Stomach (tissue), 9 donors: ENCODE data around the gene ACSL3. TPM values are rescaled to one million over a fixed set of nuclear protein-coding genes. Genes with fewer than 3 reads are reported as not detected.

ENCODE experiments used
- DNase-seq, 2 donors: peaks; one replicate each; pipeline versions ENCODE4 v3.0.0 to v3.0.0-alpha.2; 2013 to 2019
- H3K27ac ChIP-seq, 5 donors: fragments of 200-600 bp in 4 of 5; sonication (generic) in 4 of 5; one replicate each; pipeline ENCODE4 v1.5.1; 2013 to 2019; ENCODE audit warnings: mild to moderate bottlenecking in 1 of 5, moderate library complexity in 1 of 5
- H3K27me3 ChIP-seq, 3 donors: fragments of 200-600 bp; sonication (generic); one replicate each; pipeline ENCODE4 v1.5.1; 2017 to 2019; ENCODE audit warnings: mixed run types in 1 of 3
- H3K36me3 ChIP-seq, 4 donors: fragments of 200-600 bp; sonication (generic); 1 replicate in 3 of 4; 2 replicates in 1 of 4; pipeline ENCODE4 v1.5.1; 2016 to 2019
- H3K4me1 ChIP-seq, 4 donors: fragments of 200-600 bp; sonication (generic); one replicate each; pipeline ENCODE4 v1.5.1; 2016 to 2019
- H3K4me3 ChIP-seq, 4 donors: fragments of 200-600 bp; sonication (generic) in 3 of 4; one replicate each; pipeline ENCODE4 v1.5.1; 2016 to 2019; ENCODE audit warnings: mild to moderate bottlenecking in 1 of 4
- H3K9me3 ChIP-seq, 4 donors: fragments of 200-600 bp; sonication (generic); one replicate each; pipeline ENCODE4 v1.5.1; 2016 to 2019
- CTCF ChIP-seq, 7 experiments: fragments of 450-650 bp in 4 of 7; fragments of 200-600 bp in 3 of 7; sonication (generic) in 3 of 7; IDR thresholded peaks; one replicate each; pipeline ENCODE4 v1.5.1; 2016 to 2019; ENCODE audit warnings: antibody characterized with exemption in 7 of 7, control low read depth in 2 of 7, mild to moderate bottlenecking in 1 of 7
- EP300 ChIP-seq: sonication (generic); formaldehyde crosslinking; IDR thresholded peaks from one replicate; pipeline ENCODE4 v1.6.1; 2017; ENCODE audit warnings: antibody characterized with exemption
- POLR2A ChIP-seq, 4 donors: fragments of 450-650 bp; IDR thresholded peaks; one replicate each; pipeline ENCODE4 v1.6.1; 2016; ENCODE audit warnings: antibody characterized with exemption in 4 of 4, control low read depth in 2 of 4, mild to moderate bottlenecking in 1 of 4, moderate library complexity in 1 of 4
- POLR2AphosphoS5 ChIP-seq, 3 donors: sonication (generic); formaldehyde crosslinking; IDR thresholded peaks; one replicate each; pipeline ENCODE4 v1.6.1; 2016; ENCODE audit warnings: antibody characterized with exemption in 3 of 3
- WGBS, 5 donors: extraction: QIAGEN DNeasy Blood & Tissue Kit in 3 of 5; methylation state at CpG; one replicate each; pipeline versions ENCODE4 v1.1.5 to v1.1.7; 2013 to 2018; 5-methylcytosine and 5-hydroxymethylcytosine counted together
- intact Hi-C: fragments of 100-400 bp; cut with DNase I; formaldehyde crosslinking; loops from one replicate; pipeline ENCODE4 v1.15.1; 2023; ENCODE audit warnings: low total_unique reads
- polyA plus RNA-seq, 3 donors: library from polyadenylated mRNA; stranded (reverse); fragments of 200-250 nt; gene quantifications; one replicate each; pipeline ENCODE4 v1.2.3, GENCODE V29; 2013
- total RNA-seq, 5 donors: library from RNA; depleted of rRNA; stranded (reverse); fragments of >200 nt; gene quantifications; one replicate each; pipeline versions ENCODE4 v1.1.0 to v1.2.3, GENCODE V29; 2014 to 2016
- donor health status: healthy with polysubstance abuse.
- donor health status: Bipolar disorder and iron deficiency.
- donor health status: healthy.

The ACSL3 gene
- total and polyA plus RNA-seq, 8 donors = 10.5 to 234 (median 52.9) TPM

GRCh38 chr2:222902660-222903059 lies 41.8 kb downstream of the ACSL3 start:
- Histone ChIP-seq H3K27me3 (no peaks in the 10 kb centered on the region), H3K36me3 (no peaks in the 10 kb centered on the region), H3K9me3 (no peaks in the 10 kb centered on the region), H3K4me3 (no peak overlapping the region), H3K4me1 (peaks cover 31 to 92% (median 72%) of the 10 kb centered on the region in 4 donors), H3K27ac (peak overlapping the region; percentile 30 to 63 (median 47))
- intact Hi-C loops = loop anchor here (5.0 kb wide), 1 partner anchor 195 kb away; no protein-coding TSS in a partner anchor
- no peak for DNase-seq
- TF ChIP-seq CTCF (IDR thresholded peaks at IDR 0.05) (no peak), POLR2A (IDR thresholded peaks at IDR 0.05) (no peak), EP300 (no peak), POLR2AphosphoS5 (IDR thresholded peaks at IDR 0.05) (no peak)
- 54 to 75% (median 64%) methylated on average over 4 of the region's 4 CpGs for WGBS, 5 donors

- intact Hi-C loops = loop anchor here (5.0 kb wide), 1 partner anchor 196 kb away; no protein-coding TSS in a partner anchor
- peak; percentile 45 to 73 for DNase-seq
These were observed 42.7 kb downstream of the ACSL3 start for GRCh38 chr2:222903234-222904220.

DNA sequence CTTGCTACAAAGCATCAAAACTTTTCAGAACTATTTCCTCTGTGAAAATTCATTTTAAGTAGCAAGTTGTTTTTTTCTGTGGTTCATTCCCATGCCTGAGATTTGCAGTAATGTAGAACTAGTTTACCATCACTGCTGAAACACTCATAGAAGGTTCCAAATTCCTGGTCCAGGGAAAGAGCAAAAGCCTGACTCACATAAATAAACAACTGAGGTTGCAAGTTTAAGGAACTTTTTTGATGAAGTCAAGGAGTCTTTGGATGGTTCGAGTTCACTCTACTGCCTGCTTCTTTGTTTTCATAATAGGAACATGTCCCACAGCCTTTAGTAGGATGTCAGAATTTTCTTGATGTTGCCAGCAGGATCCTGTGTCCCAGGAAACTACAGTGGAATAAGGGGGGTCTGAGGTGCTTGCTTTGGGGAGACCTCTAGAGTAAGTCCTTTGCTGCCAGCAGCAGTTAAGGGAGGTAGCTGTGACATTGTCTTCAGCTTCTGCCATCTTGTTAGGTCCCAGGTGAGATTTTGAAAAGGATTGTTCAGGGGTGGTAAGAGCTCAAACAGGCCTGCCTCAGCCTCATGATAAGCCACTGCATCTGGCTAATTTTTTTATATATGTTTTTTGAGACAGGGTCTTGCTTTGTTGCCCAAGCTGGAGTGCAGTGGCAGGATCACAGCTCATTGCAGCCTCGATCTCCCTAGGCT lies 43.9 kb downstream of the ACSL3 start:
- no peaks in the 10 kb centered on the region for H3K27me3 ChIP-seq
- H3K27ac ChIP-seq = peak overlapping the region; percentile 34 to 77 (median 55)
- TF ChIP-seq POLR2AphosphoS5 (IDR thresholded peaks at IDR 0.05) (peak in 1 of 3 donors; percentile 65), CTCF (IDR thresholded peaks at IDR 0.05) (no peak)
- peaks cover 26 to 90% (median 67%) of the 10 kb centered on the region in 4 donors for H3K4me1 ChIP-seq
- no peak for DNase-seq
- H3K4me3 ChIP-seq = no peak overlapping the region
- H3K9me3 ChIP-seq = no peaks in the 10 kb centered on the region
- WGBS, 5 donors = 51 to 76% (median 65%) methylated on average over 2 of the region's 2 CpGs
- peaks cover 8 to 11% (median 11%) of the 10 kb centered on the region in 4 donors for H3K36me3 ChIP-seq
- intact Hi-C loops = loop anchor here (5.0 kb wide), 1 partner anchor 197 kb away; no protein-coding TSS in a partner anchor

More at GRCh38 chr2:222903234-222904220, 42.7 kb downstream of the ACSL3 start:
- Histone ChIP-seq H3K4me1 (peaks cover 28 to 92% (median 75%) of the 10 kb centered on the region in 4 donors), H3K27ac (peak overlapping the region; percentile 18 to 77 (median 55)), H3K4me3 (no peak overlapping the region), H3K9me3 (no peaks in the 10 kb centered on the region), H3K27me3 (no peaks in the 10 kb centered on the region), H3K36me3 (no peaks in the 10 kb centered on the region)
- TF ChIP-seq CTCF (IDR thresholded peaks at IDR 0.05) (peak in 5 of 7 experiments; percentile 41 to 57 (median 53)), EP300 (no peak)
- WGBS, 5 donors = 84 to 87% (median 86%) methylated on average over 16 of the region's 16 CpGs

GRCh38 chr2:222907048-222907447 lies 46.2 kb downstream of the ACSL3 start:
- no peaks in the 10 kb centered on the region for H3K9me3 ChIP-seq
- intact Hi-C loops = no loop called here

More at GRCh38 chr2:222907048-222907447, 46.2 kb downstream of the ACSL3 start:
- Histone ChIP-seq H3K27ac (peak overlapping the region in 4 of 5 donors; percentile 47 to 63 (median 52)), H3K4me1 (peaks cover 20 to 88% (median 59%) of the 10 kb centered on the region in 4 donors), H3K36me3 (peaks cover 10 to 22% (median 19%) of the 10 kb centered on the region in 4 donors), H3K4me3 (no peak overlapping the region), H3K27me3 (no peaks in the 10 kb centered on the region)
- no peak for TF ChIP-seq POLR2A (IDR thresholded peaks at IDR 0.05)
- no peak for TF ChIP-seq POLR2AphosphoS5 (IDR thresholded peaks at IDR 0.05)
- TF ChIP-seq CTCF (IDR thresholded peaks at IDR 0.05) = no peak
- TF ChIP-seq EP300 = no peak
- no peak for DNase-seq
- 88 to 100% (median 97%) methylated on average over 2 of the region's 2 CpGs for WGBS, 5 donors
